Activated CD8-positive, alpha-beta memory T cell treated with anti-CD3 and anti-CD28 coated beads for 48 hours (primary cell): ENCODE data around the gene PAX1.

Source experiments
- DNase-seq, 3 experiments: peaks; one replicate each; pipeline ENCODE4 v3.0.0-alpha.2; 2020; ENCODE audit warnings: low read depth in 2 of 3, low spot score in 2 of 3

The PAX1 gene

GRCh38 chr20:21705575-21706260, at the start of gene PAX1:
Gene PAX1, plus strand, starts transcription at chr20:21705664. Its CDS starts 49 bp downstream, at chr20:21705713.
- no peak for DNase-seq

DNA sequence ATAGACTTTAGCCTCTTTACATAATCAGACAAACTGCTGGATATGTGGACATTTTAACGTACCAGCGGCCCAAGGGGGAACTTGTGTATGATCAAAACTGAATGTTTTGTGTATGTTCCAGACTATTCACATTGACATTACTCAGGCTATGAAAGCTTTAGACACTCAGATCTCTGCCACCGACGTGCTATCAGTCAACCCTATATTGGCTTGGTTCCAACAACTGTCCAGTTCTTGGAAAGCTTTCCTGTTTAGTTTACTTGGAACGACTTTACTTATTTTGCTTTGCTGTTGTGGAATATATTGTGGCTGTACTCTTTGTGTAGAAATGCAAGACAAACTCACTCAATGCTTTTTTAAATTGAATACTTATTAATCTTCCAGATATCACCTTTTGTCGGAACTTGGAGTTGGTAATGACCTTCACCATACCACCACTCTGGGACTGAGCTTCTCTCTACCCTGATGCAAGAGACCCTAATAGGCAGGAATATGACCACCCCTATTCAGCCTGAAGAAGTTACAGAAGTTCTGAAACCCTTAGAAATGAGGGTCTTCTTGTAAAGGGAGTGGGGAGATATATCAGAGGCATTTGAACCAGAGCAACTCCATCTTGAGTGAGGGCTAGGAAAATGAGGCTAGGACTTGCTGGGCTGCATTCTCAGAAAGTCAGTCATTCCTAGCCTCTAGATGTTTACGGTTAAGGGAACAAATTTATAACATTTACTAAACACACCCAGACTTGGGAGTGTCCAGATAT, 49.0 kb upstream of the PAX1 start:
- no peak for DNase-seq

DNA sequence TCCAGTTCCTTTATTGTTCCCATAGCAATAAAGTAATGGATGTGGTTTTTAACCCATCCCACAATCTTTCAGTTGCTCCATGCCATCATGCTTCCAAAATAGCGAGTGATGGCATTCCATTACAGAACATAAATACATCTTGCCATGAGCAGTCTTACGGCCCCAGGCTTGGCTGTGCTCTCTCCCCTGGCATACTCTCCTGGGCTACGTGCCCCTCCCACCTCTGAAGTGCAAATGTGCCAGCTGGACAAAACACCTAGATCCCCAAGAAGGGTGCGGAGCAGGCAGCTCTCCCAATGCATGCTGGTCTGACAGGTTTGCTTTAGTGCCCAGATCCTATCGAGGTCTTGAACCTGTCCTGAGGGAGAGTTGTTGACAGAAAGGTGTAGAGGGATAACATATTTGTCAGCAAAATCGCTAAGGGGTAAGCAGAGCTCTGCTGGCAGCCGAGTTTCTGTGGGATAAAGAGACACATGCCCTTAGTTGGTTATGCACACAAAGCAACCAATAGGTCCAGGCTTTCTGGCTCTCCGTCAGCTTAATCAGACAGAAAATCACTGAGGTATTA, 43.9 kb upstream of the PAX1 start:
- DNase-seq = no peak

DNA sequence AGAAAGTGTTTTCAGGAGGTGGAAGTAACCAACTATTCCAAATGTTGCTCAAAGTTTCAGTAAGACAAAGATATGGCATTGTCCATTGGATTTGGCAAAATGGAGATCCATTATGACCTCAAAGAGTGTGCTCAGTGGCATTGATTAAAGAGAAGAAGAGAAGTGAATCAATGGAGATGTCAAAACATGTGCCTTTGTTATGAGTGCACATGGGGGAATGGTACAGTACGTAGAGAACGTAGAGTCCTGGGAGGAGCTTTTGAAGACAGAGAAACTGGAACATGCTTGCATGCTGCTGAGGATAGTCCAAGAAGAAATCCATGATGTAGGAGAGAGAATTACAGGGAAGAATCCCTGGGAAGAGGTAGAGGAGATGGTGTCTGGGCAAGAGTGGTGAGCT, 42.0 kb upstream of the PAX1 start:
- no peak for DNase-seq

GRCh38 chr20:21665687-21666446, 39.6 kb upstream of the PAX1 start:
- no peak for DNase-seq

GRCh38 chr20:21670126-21670525, 35.3 kb upstream of the PAX1 start:
- no peak for DNase-seq

- DNase-seq = no peak
Observed at GRCh38 chr20:21670981-21671380, 34.5 kb upstream of the PAX1 start.

DNA sequence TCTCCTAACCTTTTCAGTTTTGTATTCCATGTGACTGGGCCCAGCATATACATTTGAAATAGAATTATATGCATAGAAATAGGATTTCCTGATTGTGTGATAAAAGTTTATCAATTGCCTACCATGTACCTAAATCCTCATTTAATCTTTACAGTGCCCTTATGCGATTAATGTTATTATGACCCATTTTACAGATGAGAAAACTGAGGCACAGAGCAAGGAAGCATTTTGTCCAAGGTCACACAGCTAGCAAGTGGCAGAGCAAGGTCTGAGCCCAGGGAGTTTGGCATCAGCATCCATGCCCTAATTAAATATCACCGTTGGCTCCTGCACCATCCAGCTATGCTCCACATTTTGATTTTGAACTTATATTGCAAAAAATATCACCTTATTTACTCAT, 28.2 kb upstream of the PAX1 start:
- no peak for DNase-seq

DNA sequence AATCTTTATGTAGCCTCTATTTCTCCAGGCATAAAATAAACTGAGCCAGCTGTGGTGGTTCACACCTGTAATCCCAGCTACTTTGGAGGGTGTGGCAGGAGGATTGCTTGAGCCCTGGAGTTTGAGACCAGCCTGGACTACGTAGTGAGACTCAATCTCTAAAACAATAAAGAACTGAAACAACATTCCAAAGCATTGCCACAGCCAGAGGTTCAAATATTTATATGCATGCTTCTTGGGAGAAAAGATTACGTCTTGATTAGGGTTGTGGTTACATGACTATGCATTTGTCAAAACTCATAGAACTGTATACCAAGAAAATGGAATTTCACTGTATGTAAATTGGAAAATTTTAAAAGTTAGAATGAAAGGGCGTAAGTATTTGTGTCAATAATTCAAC, 27.7 kb upstream of the PAX1 start:
- DNase-seq = no peak

DNA sequence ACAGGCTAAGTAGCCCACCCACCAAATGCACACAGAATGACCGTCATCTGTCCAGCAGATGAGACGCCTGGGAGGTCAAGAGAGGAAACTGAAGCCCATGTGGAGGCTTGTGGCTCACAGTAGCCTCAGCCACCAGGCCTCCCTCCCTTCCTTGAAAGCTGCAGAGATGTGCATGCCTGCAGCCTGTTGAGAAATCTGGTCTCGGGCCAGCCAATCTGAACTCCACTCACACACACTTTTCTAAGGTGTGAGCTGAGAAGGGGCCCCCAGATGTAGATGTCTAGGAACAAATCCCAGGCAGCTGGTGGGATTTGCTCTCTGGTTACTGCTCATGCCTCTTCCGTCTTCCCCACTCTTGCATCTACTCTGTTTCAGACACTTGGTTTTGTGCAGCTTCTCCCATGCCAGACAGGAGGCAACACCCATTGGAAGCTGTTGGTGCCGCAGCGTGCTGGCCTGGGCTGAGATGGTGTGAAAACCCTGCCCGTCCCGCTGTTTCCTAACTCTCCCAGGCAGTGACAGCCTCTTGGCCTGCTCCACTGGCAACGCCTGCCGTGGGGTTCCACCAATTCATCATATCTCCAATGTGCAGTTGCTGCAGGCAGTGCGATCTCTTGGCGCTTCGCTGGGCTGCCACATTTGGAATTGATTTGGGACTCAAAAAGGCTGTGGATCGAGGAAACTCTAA, 24.1 kb upstream of the PAX1 start:
- no peak for DNase-seq

DNA sequence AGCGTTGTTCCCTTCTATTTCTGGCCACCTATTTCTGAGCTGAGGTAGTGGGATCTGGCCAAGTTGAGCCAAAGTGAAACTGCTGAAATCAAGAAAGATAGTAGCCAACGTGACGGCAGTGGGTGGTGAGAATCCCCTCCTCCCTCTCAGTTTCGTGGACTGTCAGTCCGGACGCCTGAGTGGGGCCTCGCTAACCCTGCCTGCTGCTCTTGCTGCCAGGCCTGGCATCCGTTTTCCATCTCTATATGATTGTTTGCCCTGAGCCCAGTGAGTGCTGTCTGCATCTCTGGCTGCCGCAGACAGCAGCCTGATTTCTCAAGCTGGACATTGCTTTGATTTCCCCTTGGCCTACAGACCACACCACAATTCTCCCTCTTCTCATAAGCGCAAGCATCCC, 23.5 kb upstream of the PAX1 start:
- no peak for DNase-seq

GRCh38 chr20:21682521-21682954, 22.9 kb upstream of the PAX1 start:
- DNase-seq = no peak

DNA sequence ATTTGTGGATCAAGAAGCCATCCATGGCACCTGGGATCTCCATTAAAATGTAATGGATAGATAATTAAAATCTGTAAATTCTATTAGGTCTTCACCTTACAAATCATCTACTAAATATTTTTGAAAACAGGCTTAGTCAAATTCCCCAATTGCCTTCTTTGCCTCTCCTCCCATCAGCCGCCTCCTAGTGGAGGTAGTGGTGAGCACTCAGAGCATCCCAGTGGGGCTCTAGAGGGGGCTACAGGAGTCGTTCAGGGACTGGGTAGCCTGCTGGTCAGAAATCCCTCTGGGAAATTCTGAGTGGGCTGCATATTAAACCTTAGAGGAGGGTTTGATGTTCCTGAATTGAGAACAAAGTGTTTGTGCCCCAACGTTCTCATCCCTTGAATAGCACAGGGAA, 20.8 kb upstream of the PAX1 start:
- DNase-seq = no peak

DNA sequence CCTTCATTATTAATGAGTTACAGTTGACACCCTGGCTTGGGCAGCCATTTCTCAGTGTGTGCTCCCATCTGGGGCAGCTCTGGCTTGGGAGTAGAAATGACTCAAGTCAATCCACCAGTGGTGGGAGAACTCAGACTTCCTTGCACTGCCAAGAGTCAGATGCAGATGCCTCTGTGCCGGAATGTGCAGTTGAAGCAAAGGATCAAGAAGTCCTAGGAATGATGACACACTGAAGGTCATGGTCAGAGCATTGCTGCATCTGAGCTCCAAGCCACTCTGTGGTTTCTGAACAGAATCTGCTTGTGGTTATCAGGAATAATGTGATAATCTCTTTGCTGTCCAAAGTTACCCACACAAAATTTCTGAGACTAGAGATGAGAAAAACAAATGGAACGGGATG, 19.5 kb upstream of the PAX1 start:
- no peak for DNase-seq

GRCh38 chr20:21693322-21693721, 12.1 kb upstream of the PAX1 start:
- DNase-seq = no peak

DNA sequence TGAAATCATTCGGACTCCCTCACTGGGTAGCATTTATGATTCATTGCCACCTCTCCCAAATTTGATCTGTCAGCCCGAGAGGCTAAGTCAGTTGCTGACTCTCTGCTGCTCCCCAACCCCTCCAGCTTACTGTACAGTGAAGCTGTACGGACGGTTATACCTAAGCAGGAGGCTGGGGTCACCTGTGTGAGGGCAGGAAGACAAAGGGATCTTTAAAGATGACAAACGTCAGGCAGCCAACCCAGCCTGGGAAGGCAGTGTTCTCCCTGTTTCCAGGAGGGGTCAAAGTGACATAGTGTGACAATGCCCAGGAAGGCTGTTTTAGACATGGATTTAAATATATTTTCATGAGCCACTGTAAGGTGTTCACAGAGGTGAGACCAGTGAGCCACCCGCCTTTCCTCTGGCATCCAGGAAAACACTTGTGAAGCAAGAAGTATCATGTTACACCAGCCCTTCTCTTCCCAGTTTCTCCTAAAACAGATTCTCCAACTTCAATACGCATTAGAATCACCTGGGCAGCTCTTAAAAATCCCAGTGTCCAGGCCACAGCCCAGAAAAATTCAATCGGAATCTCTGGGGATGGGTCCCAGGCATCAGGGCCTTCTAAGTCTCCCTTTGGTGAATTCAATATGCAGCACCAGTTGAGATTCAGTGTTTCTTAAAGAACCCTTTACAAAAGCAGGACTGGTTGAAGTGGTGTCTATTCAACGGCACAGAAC, 6.8 kb upstream of the PAX1 start:
- DNase-seq = no peak

GRCh38 chr20:21699216-21699508, 6.3 kb upstream of the PAX1 start:
- DNase-seq = no peak

DNA sequence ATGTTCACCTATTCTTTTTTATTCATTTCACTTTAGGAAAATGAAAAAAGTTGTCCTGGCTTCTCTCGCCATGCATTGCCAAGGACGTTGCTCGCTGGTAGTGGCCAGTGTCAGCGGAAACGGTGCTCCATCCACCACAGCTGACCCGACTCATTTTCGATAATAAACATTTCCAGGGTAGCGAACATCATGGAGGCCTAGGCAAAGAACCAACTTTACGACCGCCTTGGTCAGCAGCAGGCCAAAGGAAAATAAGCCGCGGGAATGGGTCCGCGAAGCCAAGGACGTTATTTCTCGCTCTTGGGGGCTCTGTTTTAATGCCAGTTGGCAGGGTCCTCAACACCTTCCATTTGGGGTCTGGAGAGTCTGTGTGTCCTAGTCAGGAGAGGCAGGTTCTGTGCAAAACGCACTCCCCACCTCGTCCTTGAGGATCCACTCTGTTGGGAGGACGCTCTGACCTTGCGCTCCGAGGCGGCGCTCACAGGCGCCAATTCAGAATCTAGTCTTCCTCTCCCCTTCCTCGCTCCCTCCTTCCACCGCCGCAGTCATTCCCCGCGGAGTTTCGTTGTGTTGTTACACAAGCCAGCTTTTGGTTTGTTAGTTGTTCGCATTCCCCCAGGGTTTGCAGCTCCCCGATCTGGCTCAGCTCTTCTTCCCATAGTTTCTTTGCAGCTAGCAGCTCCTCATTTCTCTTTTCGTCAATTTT, 4.1 kb upstream of the PAX1 start:
- no peak for DNase-seq

DNA sequence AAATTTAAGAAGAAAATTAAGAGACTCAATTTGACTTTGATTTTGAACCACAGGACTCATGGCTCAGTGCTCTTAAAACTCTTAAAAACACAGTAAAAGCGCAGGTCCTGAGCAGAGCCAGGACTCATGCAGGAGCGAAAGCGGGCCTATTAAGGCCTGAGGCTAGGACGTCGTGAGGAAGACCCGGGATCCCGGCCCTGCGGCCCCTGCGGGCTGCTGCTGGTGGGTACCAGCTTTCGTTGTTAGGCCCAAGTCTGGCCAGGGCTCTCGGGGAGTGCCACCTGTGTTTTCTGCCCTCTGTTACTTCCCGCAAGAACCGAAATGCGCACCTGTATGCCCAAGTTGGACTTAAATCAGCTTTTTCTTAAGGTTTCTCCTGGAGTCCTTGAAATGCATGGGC, 3.4 kb upstream of the PAX1 start:
- no peak for DNase-seq
